HG03025 (cell line): ENCODE measurements around the gene PDCD2L.
"Not testable (repeated sequence)": the region's sequence is repeated elsewhere in the genome, so short reads cannot be mapped to it uniquely, and the experiment has no call there.

ENCODE experiments used
- ATAC-seq: cut with Tn5 transposase; IDR thresholded peaks from one replicate; pipeline ENCODE4 v1.9.1; 2021; ENCODE audit warnings: mild to moderate bottlenecking, moderate library complexity; ENCODE audit not compliant: unreplicated experiment, low FRiP score

PDCD2L gene

GRCh38 chr19:34409189-34410164, 5.3 kb downstream of the PDCD2L start:
- ATAC-seq, result peak; percentile 53

GRCh38 chr19:34411216-34411615, 7.0 kb downstream of the PDCD2L start:
- no peak for ATAC-seq

DNA sequence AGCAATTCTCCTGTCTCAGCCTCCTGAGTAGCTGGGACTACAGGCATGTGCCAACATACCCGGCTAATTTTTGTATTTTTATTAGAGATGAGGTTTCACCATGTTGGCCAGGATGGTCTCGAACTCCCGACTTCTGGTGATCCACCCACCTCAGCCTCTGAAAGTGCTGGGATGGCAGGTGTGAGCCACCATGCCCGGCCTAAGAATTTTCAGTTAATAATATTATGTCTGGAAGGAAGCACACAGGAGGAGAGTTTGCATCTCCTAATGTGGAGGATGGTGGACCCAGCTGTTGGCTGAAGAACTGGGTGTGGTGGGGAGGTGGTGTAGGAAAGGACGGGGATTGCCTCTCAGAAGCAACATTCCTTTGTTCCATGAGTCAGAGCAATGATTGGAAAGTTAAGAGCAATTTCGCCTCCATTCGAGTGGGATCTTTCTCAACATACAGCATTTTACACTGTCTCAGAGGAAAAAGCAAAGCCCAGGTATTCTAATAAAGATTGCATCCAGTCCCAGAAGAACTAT, 11.9 kb downstream of the PDCD2L start:
- no peak for ATAC-seq

GRCh38 chr19:34418300-34418699, 14.1 kb downstream of the PDCD2L start:
- ATAC-seq, result no peak

DNA sequence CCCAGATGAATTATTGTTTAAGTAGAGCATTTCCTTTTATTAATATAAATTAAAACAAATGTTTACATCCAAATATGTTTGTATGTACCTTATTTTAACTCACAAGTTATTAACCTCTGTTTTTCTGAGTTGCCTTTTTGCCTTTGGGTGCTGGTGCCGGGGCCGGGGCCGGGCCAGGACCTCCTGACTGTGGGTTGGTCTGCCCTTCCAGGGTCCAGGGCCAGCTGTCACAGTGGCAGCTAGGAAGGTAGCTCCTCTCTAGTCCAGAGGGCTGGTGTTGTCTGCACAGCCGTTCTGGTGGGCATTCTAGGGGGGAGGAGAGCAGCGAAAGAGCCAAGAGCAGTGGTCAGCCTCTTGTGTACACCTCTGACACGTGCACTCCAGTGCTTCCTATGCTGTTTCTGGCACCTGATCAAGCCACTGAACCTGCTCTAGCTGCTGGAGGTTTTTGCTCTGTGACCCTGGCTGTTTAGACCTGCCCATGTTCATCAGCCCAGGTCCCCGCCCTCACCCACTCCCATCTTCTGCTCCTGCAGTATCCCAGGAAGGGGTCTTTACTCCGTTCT, 22.0 kb downstream of the PDCD2L start:
- no peak for ATAC-seq

- peak; percentile 28 for ATAC-seq
These were observed 24.5 kb downstream of the PDCD2L start for GRCh38 chr19:34428549-34429285.

DNA sequence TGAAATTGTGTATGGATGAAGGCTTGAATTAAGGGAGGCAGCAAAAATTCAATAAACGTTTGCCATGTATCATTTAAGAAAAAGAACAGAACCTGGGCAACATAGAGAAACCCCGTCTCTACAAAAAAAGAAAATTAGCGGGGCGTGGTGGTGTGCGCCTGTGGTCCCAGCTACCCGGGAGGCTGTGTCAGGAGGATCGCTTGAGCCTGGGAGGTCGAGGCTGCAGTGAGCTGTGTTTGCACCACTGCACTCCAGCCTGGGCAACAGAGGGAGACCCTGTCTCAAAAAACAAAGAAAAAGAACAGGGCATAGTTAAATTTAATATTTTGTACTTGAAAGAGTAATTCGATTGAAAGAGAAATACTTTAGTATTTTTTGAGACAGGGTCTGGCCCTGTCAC, 25.4 kb downstream of the PDCD2L start:
- ATAC-seq, result no peak

- no peak for ATAC-seq
These were observed 26.8 kb downstream of the PDCD2L start for GRCh38 chr19:34430738-34431625.

GRCh38 chr19:34431681-34432402, 27.6 kb downstream of the PDCD2L start:
- ATAC-seq, result no peak

DNA sequence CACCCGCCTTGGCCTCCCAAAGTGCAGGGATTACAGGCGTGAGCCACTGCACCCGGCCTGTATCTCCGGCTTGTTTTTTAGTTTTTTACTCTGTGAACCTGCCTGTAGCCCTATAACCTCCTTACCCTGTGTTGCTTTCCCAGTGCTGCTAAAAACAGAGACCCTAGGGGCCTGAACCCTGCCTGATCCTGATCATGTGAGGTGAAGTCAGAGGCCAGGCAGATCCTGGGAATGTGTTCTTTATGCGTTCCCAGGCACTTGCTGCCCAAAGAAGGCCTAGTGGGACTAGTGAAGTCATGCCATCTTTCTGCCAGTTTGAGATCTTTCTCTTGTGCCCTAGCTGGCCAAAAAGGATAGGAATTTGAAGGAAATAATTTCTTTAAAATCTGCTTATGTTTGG, 28.6 kb downstream of the PDCD2L start:
- no peak for ATAC-seq

GRCh38 chr19:34436716-34437115, 32.5 kb downstream of the PDCD2L start:
- ATAC-seq, result no peak

DNA sequence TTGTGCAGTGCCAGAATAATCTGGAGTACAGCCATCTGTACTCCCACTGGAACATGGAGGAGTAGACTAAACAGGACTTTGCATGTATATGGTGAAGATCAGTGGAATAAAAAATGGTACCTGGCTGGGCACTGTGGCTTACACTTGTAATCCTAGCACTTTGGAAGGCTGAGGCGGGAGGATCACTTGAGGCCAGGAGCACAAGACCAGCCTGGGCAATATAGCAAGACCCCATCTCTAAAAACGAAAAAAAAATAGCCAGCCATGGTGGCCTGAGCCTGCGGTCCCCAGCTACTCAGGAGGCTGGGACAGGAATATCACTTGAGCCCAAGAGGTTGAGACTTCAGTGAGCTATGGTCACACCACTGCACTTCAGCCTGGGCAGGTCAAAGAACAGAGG, 44.0 kb downstream of the PDCD2L start:
- ATAC-seq, result no peak

- ATAC-seq, result no peak
These were observed 48.5 kb downstream of the PDCD2L start for GRCh38 chr19:34452723-34453122.

DNA sequence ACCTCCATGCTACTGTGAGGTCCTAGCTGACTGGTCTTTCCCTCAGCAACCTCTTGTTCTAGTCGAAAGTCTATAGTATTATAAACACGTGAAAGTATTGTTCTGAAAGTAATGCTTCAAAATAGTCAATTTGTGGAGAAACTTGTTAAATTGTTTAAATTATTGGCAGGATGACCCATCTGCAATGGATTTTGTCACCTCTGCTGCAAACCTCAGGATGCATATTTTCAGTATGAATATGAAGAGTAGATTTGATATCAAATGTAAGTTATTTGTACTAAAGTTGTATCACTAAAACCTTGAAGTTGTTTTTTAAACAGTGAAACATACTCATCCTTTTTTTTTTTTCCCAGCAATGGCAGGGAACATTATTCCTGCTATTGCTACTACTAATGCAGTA, 49.9 kb downstream of the PDCD2L start:
- no peak for ATAC-seq

GRCh38 chr19:34454685-34455084, 50.5 kb downstream of the PDCD2L start:
- no peak for ATAC-seq

DNA sequence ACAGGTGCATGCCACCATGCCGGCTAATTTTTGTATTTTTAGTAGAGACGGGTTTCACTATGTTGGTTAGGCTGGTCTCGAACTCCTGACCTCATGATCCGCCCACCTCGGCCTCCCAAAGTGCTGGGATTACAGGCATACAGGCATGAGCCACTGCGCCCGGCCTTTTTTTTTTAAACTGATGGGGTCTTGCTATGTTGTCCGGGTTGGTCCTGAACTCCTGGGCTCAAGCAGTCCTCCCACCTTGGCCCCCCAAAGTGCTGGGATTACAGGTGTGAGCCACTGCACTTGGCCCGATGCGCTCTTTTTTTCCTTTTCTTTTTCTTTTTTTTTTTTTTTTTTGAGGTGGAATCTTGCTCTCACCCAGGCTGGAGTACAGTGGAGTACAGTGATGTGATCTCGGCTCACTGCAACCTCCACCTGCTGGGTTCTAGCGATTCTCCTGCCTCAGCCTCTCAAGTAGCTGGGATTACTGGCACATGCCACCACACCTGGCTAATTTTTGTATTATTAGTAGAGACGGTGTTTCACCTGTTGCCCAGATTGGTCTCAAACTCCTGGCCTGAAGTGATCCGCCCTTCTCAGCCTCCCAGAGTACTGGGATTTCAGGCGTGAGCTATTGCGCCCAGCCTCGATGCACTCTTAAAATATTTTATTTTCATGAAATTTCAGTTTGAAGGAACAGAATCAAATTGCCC, 51.7 kb downstream of the PDCD2L start:
- ATAC-seq, result not testable (repeated sequence)

DNA sequence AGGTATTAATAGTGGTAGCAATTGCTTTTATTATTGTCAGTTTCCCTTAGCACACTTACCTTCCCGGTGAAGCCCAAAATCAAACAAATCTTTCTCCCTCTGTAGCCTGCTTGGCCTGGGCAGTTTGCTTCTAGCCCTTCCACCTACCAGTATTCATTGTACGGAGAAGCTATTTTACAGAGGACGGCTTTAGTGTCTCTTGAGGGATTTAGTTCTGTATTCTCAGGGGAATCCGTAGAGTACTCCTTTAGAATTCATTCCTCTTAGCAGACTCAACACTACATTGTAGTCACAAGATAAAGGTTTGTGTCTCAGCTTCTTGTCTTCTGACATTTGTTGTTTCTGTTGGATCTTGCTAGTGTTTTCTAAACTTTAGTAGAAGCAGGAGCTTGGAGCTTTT, 53.2 kb downstream of the PDCD2L start:
- no peak for ATAC-seq

- no peak for ATAC-seq
These were observed 54.5 kb downstream of the PDCD2L start for GRCh38 chr19:34458677-34459076.

DNA sequence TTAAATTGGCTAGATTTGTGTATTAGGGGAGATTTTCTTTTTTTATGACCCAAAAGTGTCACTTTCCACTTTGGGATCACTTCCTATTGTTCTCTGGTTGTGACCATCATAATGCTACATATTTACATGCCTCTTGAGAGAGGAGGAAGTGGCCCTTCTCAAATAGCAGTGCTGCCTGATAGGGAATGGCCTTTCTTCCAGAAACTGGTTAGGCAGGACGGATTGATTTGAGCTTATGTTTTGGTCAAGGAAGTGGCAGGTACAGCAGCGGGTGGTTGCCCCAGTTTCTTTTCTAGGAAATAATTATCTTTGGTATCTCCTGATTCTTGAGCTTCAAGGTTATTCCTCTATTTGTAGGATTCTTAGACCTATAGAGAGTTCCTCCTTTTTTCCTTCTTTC, 55.4 kb downstream of the PDCD2L start:
- ATAC-seq, result no peak
